GM23338 (cell line): ENCODE measurements around the gene ZMAT5. TPM values are rescaled to one million over a fixed set of nuclear protein-coding genes. Genes with fewer than 3 reads are reported as not detected.
A peak's percentile ranks its signal among the peaks of the same experiment; 100 is the strongest.

Experiments
- ATAC-seq: fragments of 200-7000 bp; cut with Tn5 transposase; 3 replicates; pipeline ENCODE4 v1.9.1; 2020
- DNase-seq: peaks from one replicate; pipeline ENCODE4 v3.0.0-alpha.2; 2015; ENCODE audit warnings: low spot score
- H2AFZ ChIP-seq: fragments of 200-600 bp; sonication (generic); 2 replicates; pipeline ENCODE4 v1.8.0; 2016; ENCODE audit warnings: antibody characterized with exemption, mild to moderate bottlenecking, moderate library complexity
- H3F3A ChIP-seq: fragments of 200-600 bp; sonication (generic); replicated peaks from 2 replicates; pipeline ENCODE4 v1.8.0; 2017; ENCODE audit warnings: antibody characterized with exemption, mixed run types, low read depth
- H3K27ac ChIP-seq: fragments of 200-600 bp; sonication (generic); 2 replicates; pipeline ENCODE4 v1.6.1; 2016; ENCODE audit warnings: low read depth
- H3K27me3 ChIP-seq: fragments of 200-600 bp; sonication (generic); 2 replicates; pipeline ENCODE4 v1.8.0; 2016; ENCODE audit warnings: mild to moderate bottlenecking, mixed run types, moderate library complexity; ENCODE audit not compliant: insufficient read depth
- H3K36me3 ChIP-seq: fragments of 200-600 bp; sonication (generic); 2 replicates; pipeline ENCODE4 v1.8.0; 2016; ENCODE audit warnings: mild to moderate bottlenecking; ENCODE audit not compliant: insufficient read depth
- H3K4me1 ChIP-seq: fragments of 200-600 bp; sonication (generic); 2 replicates; pipeline ENCODE4 v1.8.0; 2016; ENCODE audit warnings: mild to moderate bottlenecking, moderate library complexity; ENCODE audit not compliant: insufficient read depth
- H3K4me2 ChIP-seq: fragments of 200-600 bp; sonication (generic); 2 replicates; pipeline ENCODE4 v1.7.1; 2017; ENCODE audit warnings: mixed run types
- H3K4me3 ChIP-seq: fragments of 200-600 bp; sonication (generic); 2 replicates; pipeline ENCODE4 v1.6.1; 2016; ENCODE audit warnings: mixed run types
- H3K79me2 ChIP-seq: fragments of 200-600 bp; sonication (generic); replicated peaks from 2 replicates; pipeline ENCODE4 v1.8.0; 2017; ENCODE audit warnings: mild to moderate bottlenecking; ENCODE audit not compliant: insufficient read depth
- H3K9me2 ChIP-seq: fragments of 200-600 bp; sonication (generic); 2 replicates; pipeline ENCODE4 v1.8.0; 2017; ENCODE audit not compliant: insufficient read depth
- H4K20me1 ChIP-seq: fragments of 200-600 bp; sonication (generic); replicated peaks from 2 replicates; pipeline ENCODE4 v1.8.0; 2017; ENCODE audit warnings: mild to moderate bottlenecking; ENCODE audit not compliant: insufficient read depth
- H3K27ac Mint-ChIP-seq: 2 replicates; pipeline ENCODE4 v1.8.0; 2020; ENCODE audit warnings: inconsistent platforms, mild to moderate bottlenecking, moderate library complexity, mixed read lengths
- H3K27me3 Mint-ChIP-seq: 3 replicates; pipeline ENCODE4 v1.8.0; 2022; ENCODE audit warnings: low read depth, mild to moderate bottlenecking, moderate library complexity, mixed read lengths, inconsistent platforms; ENCODE audit not compliant: insufficient read depth, poor library complexity
- H3K36me3 Mint-ChIP-seq: 3 replicates; pipeline ENCODE4 v1.8.0; 2021; ENCODE audit warnings: low read depth, mild to moderate bottlenecking, inconsistent platforms, moderate library complexity, mixed read lengths
- H3K4me1 Mint-ChIP-seq: 3 replicates; pipeline ENCODE4 v1.8.0; 2020; ENCODE audit warnings: mild to moderate bottlenecking, inconsistent platforms, mixed read lengths
- H3K4me3 Mint-ChIP-seq: 3 replicates; pipeline ENCODE4 v1.8.0; 2021; ENCODE audit warnings: moderate library complexity, mild to moderate bottlenecking, inconsistent platforms, mixed read lengths
- H3K9me3 Mint-ChIP-seq: 3 replicates; pipeline ENCODE4 v1.8.0; 2020; ENCODE audit warnings: moderate library complexity, mild to moderate bottlenecking, inconsistent platforms, mixed read lengths
- CTCF ChIP-seq, 2 experiments: fragments of 200-600 bp in 1 of 2; sonication (generic) in 1 of 2; conservative IDR thresholded peaks; 2 replicates each; pipeline versions ENCODE4 v1.5.1 to v1.6.1; 2016 to 2017; ENCODE audit warnings: antibody characterized with exemption in 2 of 2, low read depth in 2 of 2, mild to moderate bottlenecking in 2 of 2, moderate library complexity in 1 of 2
- EZH2 ChIP-seq: fragments of 200-600 bp; sonication (generic); IDR thresholded peaks from one replicate; pipeline ENCODE4 v1.8.0; 2017; ENCODE audit warnings: antibody characterized with exemption, mild to moderate bottlenecking, low read depth; ENCODE audit not compliant: unreplicated experiment
- EZH2phosphoT487 ChIP-seq: fragments of 200-600 bp; sonication (generic); IDR thresholded peaks from one replicate; pipeline ENCODE4 v1.8.1; 2018; ENCODE audit warnings: antibody characterized with exemption; ENCODE audit not compliant: unreplicated experiment
- NANOG ChIP-seq: IDR thresholded peaks from 2 replicates; pipeline ENCODE4 v1.6.1; 2016; ENCODE audit warnings: antibody characterized with exemption, borderline replicate concordance
- POLR2AphosphoS5 ChIP-seq: IDR thresholded peaks from 2 replicates; pipeline ENCODE4 v1.6.1; 2016; ENCODE audit warnings: antibody characterized with exemption, low read depth
- REST ChIP-seq: IDR thresholded peaks from one replicate; pipeline ENCODE4 v1.6.1; 2018; ENCODE audit warnings: antibody characterized with exemption; ENCODE audit not compliant: unreplicated experiment
- STAT1 ChIP-seq: IDR thresholded peaks from one replicate; pipeline ENCODE4 v1.6.1; 2016; ENCODE audit warnings: antibody characterized with exemption; ENCODE audit not compliant: unreplicated experiment
- ZNF331 ChIP-seq: fragments of 250-450 bp; sonication (Bioruptor Pico); IDR thresholded peaks from 2 replicates; pipeline ENCODE4 v1.5.0; 2020; ENCODE audit warnings: low read depth, mild to moderate bottlenecking, moderate library complexity
- polyA plus RNA-seq: library from polyadenylated mRNA; unstranded; fragments of >200 nt; fragmentation: Nextera tagmentation; extraction: Ambion mirVana; gene quantifications from 2 replicates; pipeline ENCODE4 v1.2.1, GENCODE V29; 2016
- total RNA-seq: library from RNA; depleted of rRNA; stranded (reverse); fragments of >200 nt; shearing (Covaris generic); gene quantifications from 2 replicates; pipeline ENCODE4 v1.2.3, GENCODE V29; 2014
- TF ChIP-seq, protein P1 (sequence below): IDR thresholded peaks from 2 replicates; pipeline ENCODE4 v1.6.1; 2016; ENCODE audit warnings: antibody characterized with exemption
- TF ChIP-seq, protein P2 (sequence below): fragments of 250-450 bp; sonication (Bioruptor Pico); IDR thresholded peaks from 2 replicates; pipeline ENCODE4 v1.5.0; 2020; ENCODE audit warnings: mild to moderate bottlenecking, moderate library complexity

Gene ZMAT5
- total and polyA plus RNA-seq, 2 experiments from 2014 or later: 14.6 to 25.4 TPM

- peak overlapping the region; percentile 82 for H3K4me3 ChIP-seq
- DNase-seq (no peak), ATAC-seq (no peak)
- Mint-ChIP-seq H3K27me3 (peaks cover 13% of the 10 kb centered on the region), H3K9me3 (no peaks in the 10 kb centered on the region), H3K36me3 (peaks cover 28% of the 10 kb centered on the region), H3K4me1 (peaks cover 15% of the 10 kb centered on the region), H3K4me3 (peak overlapping the region; percentile 100), H3K27ac (0 out of 2 replicates have a peak overlapping the region, but pooled peaks have one; percentile 99)
- no peaks in the 10 kb centered on the region for H3K9me2 ChIP-seq
- H3K27me3 ChIP-seq: no peaks in the 10 kb centered on the region
- H3K4me2 ChIP-seq: peak overlapping the region; percentile 99
- peaks cover 24% of the 10 kb centered on the region for H3K79me2 ChIP-seq
- TF ChIP-seq EZH2 (no peak), ZNF331 (no peak), NANOG (no peak), STAT1 (no peak), REST (no peak), POLR2AphosphoS5 (no peak), EZH2phosphoT487 (no peak), CTCF (conservative IDR thresholded peaks at IDR 0.05; ENCODE audit: low read depth in 2 of 2) (no peak)
- TF ChIP-seq, protein P1, sequence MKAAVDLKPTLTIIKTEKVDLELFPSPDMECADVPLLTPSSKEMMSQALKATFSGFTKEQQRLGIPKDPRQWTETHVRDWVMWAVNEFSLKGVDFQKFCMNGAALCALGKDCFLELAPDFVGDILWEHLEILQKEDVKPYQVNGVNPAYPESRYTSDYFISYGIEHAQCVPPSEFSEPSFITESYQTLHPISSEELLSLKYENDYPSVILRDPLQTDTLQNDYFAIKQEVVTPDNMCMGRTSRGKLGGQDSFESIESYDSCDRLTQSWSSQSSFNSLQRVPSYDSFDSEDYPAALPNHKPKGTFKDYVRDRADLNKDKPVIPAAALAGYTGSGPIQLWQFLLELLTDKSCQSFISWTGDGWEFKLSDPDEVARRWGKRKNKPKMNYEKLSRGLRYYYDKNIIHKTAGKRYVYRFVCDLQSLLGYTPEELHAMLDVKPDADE: no peak
- TF ChIP-seq, protein P2, sequence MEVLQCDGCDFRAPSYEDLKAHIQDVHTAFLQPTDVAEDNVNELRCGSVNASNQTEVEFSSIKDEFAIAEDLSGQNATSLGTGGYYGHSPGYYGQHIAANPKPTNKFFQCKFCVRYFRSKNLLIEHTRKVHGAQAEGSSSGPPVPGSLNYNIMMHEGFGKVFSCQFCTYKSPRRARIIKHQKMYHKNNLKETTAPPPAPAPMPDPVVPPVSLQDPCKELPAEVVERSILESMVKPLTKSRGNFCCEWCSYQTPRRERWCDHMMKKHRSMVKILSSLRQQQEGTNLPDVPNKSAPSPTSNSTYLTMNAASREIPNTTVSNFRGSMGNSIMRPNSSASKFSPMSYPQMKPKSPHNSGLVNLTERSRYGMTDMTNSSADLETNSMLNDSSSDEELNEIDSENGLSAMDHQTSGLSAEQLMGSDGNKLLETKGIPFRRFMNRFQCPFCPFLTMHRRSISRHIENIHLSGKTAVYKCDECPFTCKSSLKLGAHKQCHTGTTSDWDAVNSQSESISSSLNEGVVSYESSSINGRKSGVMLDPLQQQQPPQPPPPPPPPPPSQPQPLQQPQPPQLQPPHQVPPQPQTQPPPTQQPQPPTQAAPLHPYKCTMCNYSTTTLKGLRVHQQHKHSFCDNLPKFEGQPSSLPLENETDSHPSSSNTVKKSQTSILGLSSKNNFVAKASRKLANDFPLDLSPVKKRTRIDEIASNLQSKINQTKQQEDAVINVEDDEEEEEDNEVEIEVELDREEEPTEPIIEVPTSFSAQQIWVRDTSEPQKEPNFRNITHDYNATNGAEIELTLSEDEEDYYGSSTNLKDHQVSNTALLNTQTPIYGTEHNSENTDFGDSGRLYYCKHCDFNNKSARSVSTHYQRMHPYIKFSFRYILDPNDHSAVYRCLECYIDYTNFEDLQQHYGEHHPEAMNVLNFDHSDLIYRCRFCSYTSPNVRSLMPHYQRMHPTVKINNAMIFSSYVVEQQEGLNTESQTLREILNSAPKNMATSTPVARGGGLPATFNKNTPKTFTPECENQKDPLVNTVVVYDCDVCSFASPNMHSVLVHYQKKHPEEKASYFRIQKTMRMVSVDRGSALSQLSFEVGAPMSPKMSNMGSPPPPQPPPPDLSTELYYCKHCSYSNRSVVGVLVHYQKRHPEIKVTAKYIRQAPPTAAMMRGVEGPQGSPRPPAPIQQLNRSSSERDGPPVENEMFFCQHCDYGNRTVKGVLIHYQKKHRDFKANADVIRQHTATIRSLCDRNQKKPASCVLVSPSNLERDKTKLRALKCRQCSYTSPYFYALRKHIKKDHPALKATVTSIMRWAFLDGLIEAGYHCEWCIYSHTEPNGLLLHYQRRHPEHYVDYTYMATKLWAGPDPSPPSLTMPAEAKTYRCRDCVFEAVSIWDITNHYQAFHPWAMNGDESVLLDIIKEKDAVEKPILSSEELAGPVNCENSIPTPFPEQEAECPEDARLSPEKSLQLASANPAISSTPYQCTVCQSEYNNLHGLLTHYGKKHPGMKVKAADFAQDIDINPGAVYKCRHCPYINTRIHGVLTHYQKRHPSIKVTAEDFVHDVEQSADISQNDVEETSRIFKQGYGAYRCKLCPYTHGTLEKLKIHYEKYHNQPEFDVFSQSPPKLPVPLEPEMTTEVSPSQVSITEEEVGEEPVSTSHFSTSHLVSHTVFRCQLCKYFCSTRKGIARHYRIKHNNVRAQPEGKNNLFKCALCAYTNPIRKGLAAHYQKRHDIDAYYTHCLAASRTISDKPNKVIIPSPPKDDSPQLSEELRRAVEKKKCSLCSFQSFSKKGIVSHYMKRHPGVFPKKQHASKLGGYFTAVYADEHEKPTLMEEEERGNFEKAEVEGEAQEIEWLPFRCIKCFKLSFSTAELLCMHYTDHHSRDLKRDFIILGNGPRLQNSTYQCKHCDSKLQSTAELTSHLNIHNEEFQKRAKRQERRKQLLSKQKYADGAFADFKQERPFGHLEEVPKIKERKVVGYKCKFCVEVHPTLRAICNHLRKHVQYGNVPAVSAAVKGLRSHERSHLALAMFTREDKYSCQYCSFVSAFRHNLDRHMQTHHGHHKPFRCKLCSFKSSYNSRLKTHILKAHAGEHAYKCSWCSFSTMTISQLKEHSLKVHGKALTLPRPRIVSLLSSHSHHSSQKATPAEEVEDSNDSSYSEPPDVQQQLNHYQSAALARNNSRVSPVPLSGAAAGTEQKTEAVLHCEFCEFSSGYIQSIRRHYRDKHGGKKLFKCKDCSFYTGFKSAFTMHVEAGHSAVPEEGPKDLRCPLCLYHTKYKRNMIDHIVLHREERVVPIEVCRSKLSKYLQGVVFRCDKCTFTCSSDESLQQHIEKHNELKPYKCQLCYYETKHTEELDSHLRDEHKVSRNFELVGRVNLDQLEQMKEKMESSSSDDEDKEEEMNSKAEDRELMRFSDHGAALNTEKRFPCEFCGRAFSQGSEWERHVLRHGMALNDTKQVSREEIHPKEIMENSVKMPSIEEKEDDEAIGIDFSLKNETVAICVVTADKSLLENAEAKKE (CRISPR knock-in tag): no peak
- H3K27ac ChIP-seq: no peak overlapping the region; the same call in 1 of the 2 replicates
- H3F3A ChIP-seq: peaks cover 4% of the 10 kb centered on the region; the same call in 1 of the 2 replicates
- H3K4me1 ChIP-seq: peaks cover 11% of the 10 kb centered on the region
- H2AFZ ChIP-seq: no peak overlapping the region
- no peaks in the 10 kb centered on the region; the same call in 1 of the 2 replicates for H4K20me1 ChIP-seq
- H3K36me3 ChIP-seq: no peaks in the 10 kb centered on the region
Observed at GRCh38 chr22:29768052-29768693, 1.4 kb upstream of the ZMAT5 start.
